ENCODE data around the gene CTAGE9. TPM values are rescaled to one million over a fixed set of nuclear protein-coding genes. Genes with fewer than 3 reads are reported as not detected.

Gene CTAGE9
- total RNA-seq, 1 donor from 2014 or later = not detected

DNA sequence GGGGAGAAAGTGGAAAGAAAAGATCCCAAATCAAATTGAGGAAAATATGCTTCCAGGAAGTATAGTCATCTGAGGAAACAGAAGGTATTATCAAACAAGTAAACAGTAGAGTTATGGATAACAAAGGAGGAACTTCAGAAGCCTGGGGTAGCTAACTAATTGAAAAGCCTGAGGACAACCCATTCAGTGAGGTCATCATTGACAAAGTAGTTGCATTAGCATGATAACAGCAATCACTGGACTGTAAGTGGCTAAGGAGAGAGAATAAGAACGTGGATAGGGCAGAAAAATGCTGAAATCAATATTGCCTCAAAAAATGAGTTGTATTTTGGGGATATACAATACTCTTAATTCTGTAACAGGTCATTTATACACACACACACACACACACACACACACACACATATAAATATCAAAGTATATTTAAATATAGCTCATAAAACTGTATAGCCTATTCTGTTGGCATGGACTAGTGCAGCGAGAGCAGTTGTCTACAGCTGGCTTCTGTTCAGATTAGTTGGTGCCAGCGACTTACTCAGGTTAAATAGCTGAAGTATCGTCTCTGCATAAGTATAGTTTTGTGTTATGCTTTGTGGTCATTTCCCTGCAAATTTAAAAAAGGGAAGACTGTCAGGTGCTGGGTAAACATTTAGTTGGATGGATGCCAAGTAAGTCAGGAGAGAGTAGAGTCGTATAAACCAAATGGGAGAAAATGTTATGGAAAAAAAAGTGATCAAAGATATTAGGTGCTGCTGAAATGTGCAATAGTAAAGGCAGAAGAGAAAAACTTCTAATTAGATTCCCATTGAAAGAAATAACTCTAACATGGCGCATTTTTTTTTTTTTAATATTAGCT is 33.8 kb upstream of the CTAGE9 start:
- H3K36me3 ChIP-seq (ENCODE audit: control insufficient read depth in 3 of 3, insufficient read depth in 3 of 3, low read length in 3 of 3) = no peaks in the 10 kb centered on the region
- H3K9ac ChIP-seq (ENCODE audit: low read depth in 1 of 3, low read length in 3 of 3) = no peak overlapping the region
- no peaks in the 10 kb centered on the region for H3K27me3 ChIP-seq (ENCODE audit: control insufficient read depth in 3 of 3, insufficient read depth in 3 of 3, low read length in 3 of 3)
- H3K4me3 ChIP-seq (ENCODE audit: low read length in 3 of 3) = no peak overlapping the region
- H3K4me1 ChIP-seq (ENCODE audit: control insufficient read depth in 3 of 3, insufficient read depth in 3 of 3, low read length in 3 of 3) = no peaks in the 10 kb centered on the region
- H3K9me3 ChIP-seq (ENCODE audit: control insufficient read depth in 3 of 3, low read length in 3 of 3) = no peaks in the 10 kb centered on the region
- no peak overlapping the region for H3K27ac ChIP-seq (ENCODE audit: low read depth, low read length)

GRCh38 chr6:131741688-131742393 is 31.0 kb upstream of the CTAGE9 start:
- Histone ChIP-seq H3K4me3 (ENCODE audit: low read length in 3 of 3) (no peak overlapping the region), H3K36me3 (ENCODE audit: control insufficient read depth in 3 of 3, insufficient read depth in 3 of 3, low read length in 3 of 3) (no peaks in the 10 kb centered on the region), H3K27ac (ENCODE audit: low read depth, low read length) (no peak overlapping the region), H3K9me3 (ENCODE audit: control insufficient read depth in 3 of 3, low read length in 3 of 3) (no peaks in the 10 kb centered on the region), H3K27me3 (ENCODE audit: control insufficient read depth in 3 of 3, insufficient read depth in 3 of 3, low read length in 3 of 3) (no peaks in the 10 kb centered on the region), H3K9ac (ENCODE audit: low read depth in 1 of 3, low read length in 3 of 3) (no peak overlapping the region), H3K4me1 (ENCODE audit: control insufficient read depth in 3 of 3, insufficient read depth in 3 of 3, low read length in 3 of 3) (peaks cover 0 to 4% (median 0%) of the 10 kb centered on the region in 3 donors)

DNA sequence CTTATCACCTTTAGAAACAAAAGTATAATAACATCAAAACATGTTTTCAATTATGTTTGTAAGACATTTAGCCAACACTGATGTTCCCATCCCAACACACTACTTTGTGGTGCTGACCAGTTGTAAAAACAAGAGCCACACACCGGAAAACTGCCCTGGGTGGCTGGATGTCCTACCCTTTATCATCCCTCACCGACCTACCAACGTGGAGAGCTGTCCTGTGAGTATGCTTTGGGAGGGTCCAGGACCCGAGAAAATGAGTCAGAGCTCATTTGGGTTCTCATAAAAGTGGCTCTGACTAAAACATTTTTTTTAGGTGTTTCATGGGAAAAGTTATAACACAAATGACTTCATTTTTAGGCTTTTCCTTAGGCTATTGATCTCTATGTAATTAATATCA is 29.3 kb upstream of the CTAGE9 start:
- H3K4me3 ChIP-seq (ENCODE audit: low read length in 3 of 3) = no peak overlapping the region
- peaks cover 0 to 4% (median 0%) of the 10 kb centered on the region in 3 donors for H3K4me1 ChIP-seq (ENCODE audit: control insufficient read depth in 3 of 3, insufficient read depth in 3 of 3, low read length in 3 of 3)
- no peak overlapping the region for H3K27ac ChIP-seq (ENCODE audit: low read depth, low read length)
- no peaks in the 10 kb centered on the region for H3K36me3 ChIP-seq (ENCODE audit: control insufficient read depth in 3 of 3, insufficient read depth in 3 of 3, low read length in 3 of 3)
- no peak overlapping the region for H3K9ac ChIP-seq (ENCODE audit: low read depth in 1 of 3, low read length in 3 of 3)
- H3K27me3 ChIP-seq (ENCODE audit: control insufficient read depth in 3 of 3, insufficient read depth in 3 of 3, low read length in 3 of 3) = no peaks in the 10 kb centered on the region
- H3K9me3 ChIP-seq (ENCODE audit: control insufficient read depth in 3 of 3, low read length in 3 of 3) = no peaks in the 10 kb centered on the region

GRCh38 chr6:131739136-131739535 is 28.3 kb upstream of the CTAGE9 start:
- Histone ChIP-seq H3K27me3 (ENCODE audit: control insufficient read depth in 3 of 3, insufficient read depth in 3 of 3, low read length in 3 of 3) (no peaks in the 10 kb centered on the region), H3K27ac (ENCODE audit: low read depth, low read length) (no peak overlapping the region), H3K9ac (ENCODE audit: low read depth in 1 of 3, low read length in 3 of 3) (peak overlapping the region in 1 of 3 donors; percentile 34), H3K4me1 (ENCODE audit: control insufficient read depth in 3 of 3, insufficient read depth in 3 of 3, low read length in 3 of 3) (peaks cover 0 to 4% (median 0%) of the 10 kb centered on the region in 3 donors), H3K36me3 (ENCODE audit: control insufficient read depth in 3 of 3, insufficient read depth in 3 of 3, low read length in 3 of 3) (no peaks in the 10 kb centered on the region), H3K4me3 (ENCODE audit: low read length in 3 of 3) (no peak overlapping the region), H3K9me3 (ENCODE audit: control insufficient read depth in 3 of 3, low read length in 3 of 3) (no peaks in the 10 kb centered on the region)

- no peaks in the 10 kb centered on the region for H3K36me3 ChIP-seq (ENCODE audit: control insufficient read depth in 3 of 3, insufficient read depth in 3 of 3, low read length in 3 of 3)
- no peaks in the 10 kb centered on the region for H3K9me3 ChIP-seq (ENCODE audit: control insufficient read depth in 3 of 3, low read length in 3 of 3)
- no peaks in the 10 kb centered on the region for H3K27me3 ChIP-seq (ENCODE audit: control insufficient read depth in 3 of 3, insufficient read depth in 3 of 3, low read length in 3 of 3)
- H3K27ac ChIP-seq (ENCODE audit: low read depth, low read length) = no peak overlapping the region
- H3K9ac ChIP-seq (ENCODE audit: low read depth in 1 of 3, low read length in 3 of 3) = no peak overlapping the region
- H3K4me3 ChIP-seq (ENCODE audit: low read length in 3 of 3) = no peak overlapping the region
- peaks cover 0 to 4% (median 0%) of the 10 kb centered on the region in 3 donors for H3K4me1 ChIP-seq (ENCODE audit: control insufficient read depth in 3 of 3, insufficient read depth in 3 of 3, low read length in 3 of 3)
Observed at GRCh38 chr6:131736811-131737210, 26.0 kb upstream of the CTAGE9 start.

DNA sequence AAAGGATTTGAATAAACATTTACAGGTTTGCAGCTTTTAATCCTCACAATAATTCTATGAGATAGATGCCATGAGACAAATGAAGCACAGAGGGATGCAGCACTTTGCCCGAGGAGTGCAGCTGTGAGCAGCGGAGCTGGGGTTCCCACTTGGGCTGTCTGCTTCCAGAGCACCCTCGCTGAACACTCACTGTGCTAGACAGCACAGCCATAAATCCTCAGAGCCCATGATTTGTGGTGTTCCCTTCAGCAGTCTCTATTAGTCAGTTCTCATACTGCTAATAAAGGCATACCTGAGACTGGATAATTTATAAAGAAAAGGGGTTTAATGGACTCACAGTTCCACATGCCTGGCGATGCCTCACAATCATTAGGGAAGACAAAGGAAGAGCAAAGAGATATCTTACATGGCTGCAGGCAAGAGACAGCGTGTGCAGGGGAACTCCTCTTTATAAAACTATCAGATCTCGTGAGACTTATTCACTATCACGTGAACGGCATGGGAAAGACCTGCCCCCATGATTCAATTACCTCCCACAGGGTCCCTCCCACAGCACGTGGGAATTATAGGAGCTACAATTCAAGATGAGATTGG is 25.3 kb upstream of the CTAGE9 start:
- no peaks in the 10 kb centered on the region for H3K36me3 ChIP-seq (ENCODE audit: control insufficient read depth in 3 of 3, insufficient read depth in 3 of 3, low read length in 3 of 3)
- no peak overlapping the region for H3K27ac ChIP-seq (ENCODE audit: low read depth, low read length)
- no peaks in the 10 kb centered on the region for H3K27me3 ChIP-seq (ENCODE audit: control insufficient read depth in 3 of 3, insufficient read depth in 3 of 3, low read length in 3 of 3)
- H3K4me3 ChIP-seq (ENCODE audit: low read length in 3 of 3) = no peak overlapping the region
- no peaks in the 10 kb centered on the region for H3K9me3 ChIP-seq (ENCODE audit: control insufficient read depth in 3 of 3, low read length in 3 of 3)
- peaks cover 0 to 4% (median 0%) of the 10 kb centered on the region in 3 donors for H3K4me1 ChIP-seq (ENCODE audit: control insufficient read depth in 3 of 3, insufficient read depth in 3 of 3, low read length in 3 of 3)
- H3K9ac ChIP-seq (ENCODE audit: low read depth in 1 of 3, low read length in 3 of 3) = no peak overlapping the region

DNA sequence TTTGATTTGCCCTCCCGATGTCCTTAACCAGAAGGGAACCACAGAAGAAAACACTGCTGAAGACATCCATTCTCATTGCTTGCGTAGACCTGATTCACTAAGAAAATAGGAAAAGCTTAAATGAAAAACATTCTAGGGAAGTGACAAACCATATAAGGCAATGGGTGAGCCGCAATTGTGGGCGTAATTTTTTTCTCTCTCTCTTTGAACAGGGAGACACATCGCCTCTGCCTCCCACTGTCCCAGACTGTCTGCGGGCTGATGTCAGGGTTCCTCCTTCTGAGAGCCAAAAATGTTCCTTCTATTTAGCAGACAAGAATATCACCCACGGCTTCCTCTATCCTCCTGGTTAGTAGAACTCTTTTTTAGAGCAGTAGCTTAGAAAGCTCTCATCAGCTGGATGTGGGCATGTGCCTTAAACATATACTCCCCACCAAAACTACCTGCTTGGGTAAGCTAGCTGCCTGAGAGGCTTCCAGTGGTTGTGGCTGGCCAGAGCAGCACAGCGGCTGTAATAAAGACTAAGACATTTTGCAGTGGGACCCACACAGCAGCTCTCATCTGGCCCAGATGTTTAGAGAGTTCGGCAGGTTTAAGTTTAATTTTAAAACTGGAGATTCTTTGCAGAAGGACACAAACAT is 22.7 kb upstream of the CTAGE9 start:
- Histone ChIP-seq H3K9ac (ENCODE audit: low read depth in 1 of 3, low read length in 3 of 3) (no peak overlapping the region), H3K9me3 (ENCODE audit: control insufficient read depth in 3 of 3, low read length in 3 of 3) (no peaks in the 10 kb centered on the region), H3K27ac (ENCODE audit: low read depth, low read length) (no peak overlapping the region), H3K4me1 (ENCODE audit: control insufficient read depth in 3 of 3, insufficient read depth in 3 of 3, low read length in 3 of 3) (no peaks in the 10 kb centered on the region), H3K27me3 (ENCODE audit: control insufficient read depth in 3 of 3, insufficient read depth in 3 of 3, low read length in 3 of 3) (no peaks in the 10 kb centered on the region), H3K36me3 (ENCODE audit: control insufficient read depth in 3 of 3, insufficient read depth in 3 of 3, low read length in 3 of 3) (no peaks in the 10 kb centered on the region), H3K4me3 (ENCODE audit: low read length in 3 of 3) (no peak overlapping the region)

GRCh38 chr6:131731224-131731623 is 20.4 kb upstream of the CTAGE9 start:
- Histone ChIP-seq H3K9me3 (ENCODE audit: control insufficient read depth in 3 of 3, low read length in 3 of 3) (no peaks in the 10 kb centered on the region), H3K9ac (ENCODE audit: low read depth in 1 of 3, low read length in 3 of 3) (no peak overlapping the region), H3K27me3 (ENCODE audit: control insufficient read depth in 3 of 3, insufficient read depth in 3 of 3, low read length in 3 of 3) (no peaks in the 10 kb centered on the region), H3K27ac (ENCODE audit: low read depth, low read length) (no peak overlapping the region), H3K36me3 (ENCODE audit: control insufficient read depth in 3 of 3, insufficient read depth in 3 of 3, low read length in 3 of 3) (no peaks in the 10 kb centered on the region), H3K4me1 (ENCODE audit: control insufficient read depth in 3 of 3, insufficient read depth in 3 of 3, low read length in 3 of 3) (no peaks in the 10 kb centered on the region), H3K4me3 (ENCODE audit: low read length in 3 of 3) (no peak overlapping the region)

- H3K36me3 ChIP-seq (ENCODE audit: control insufficient read depth in 3 of 3, insufficient read depth in 3 of 3, low read length in 3 of 3) = no peaks in the 10 kb centered on the region
- H3K27me3 ChIP-seq (ENCODE audit: control insufficient read depth in 3 of 3, insufficient read depth in 3 of 3, low read length in 3 of 3) = no peaks in the 10 kb centered on the region
- H3K27ac ChIP-seq (ENCODE audit: low read depth, low read length) = no peak overlapping the region
- H3K4me3 ChIP-seq (ENCODE audit: low read length in 3 of 3) = no peak overlapping the region
- H3K9ac ChIP-seq (ENCODE audit: low read depth in 1 of 3, low read length in 3 of 3) = no peak overlapping the region
- H3K9me3 ChIP-seq (ENCODE audit: control insufficient read depth in 3 of 3, low read length in 3 of 3) = no peaks in the 10 kb centered on the region
- H3K4me1 ChIP-seq (ENCODE audit: control insufficient read depth in 3 of 3, insufficient read depth in 3 of 3, low read length in 3 of 3) = no peaks in the 10 kb centered on the region
Observed at GRCh38 chr6:131730264-131730663, 19.4 kb upstream of the CTAGE9 start.

All from skeletal muscle tissue (tissue), 4 donors.